Keratinocyte (primary cell): Measurements from ENCODE around the gene NKD1. TPM values are rescaled to one million over a fixed set of nuclear protein-coding genes. Genes with fewer than 3 reads are reported as not detected.

Source experiments
- DNase-seq: peaks from one replicate; pipeline ENCODE4 v3.0.0-alpha.2; 2011; ENCODE audit warnings: low read depth, missing footprints, low spot score
- FAIRE-seq: peaks from 2 replicates; lab custom pipeline; 2011; peaks lifted over from hg19 to GRCh38; lab: Jason Lieb, UNC
- H2AFZ ChIP-seq: 2 replicates; pipeline ENCODE4 v1.6.0; 2012; ENCODE audit warnings: low read length, control low read depth, inconsistent platforms; ENCODE audit not compliant: control insufficient read depth
- H3K27ac ChIP-seq: 2 replicates; pipeline ENCODE4 v1.5.1; 2011; ENCODE audit warnings: low read length; ENCODE audit not compliant: control insufficient read depth, insufficient read depth
- H3K27me3 ChIP-seq: 3 replicates; pipeline ENCODE4 v1.6.0; 2011; ENCODE audit warnings: low read length; ENCODE audit not compliant: control insufficient read depth, insufficient read depth; ENCODE audit errors: extremely low read depth
- H3K36me3 ChIP-seq, 2 experiments: 2 replicates in 1 of 2; 3 replicates in 1 of 2; pipeline ENCODE4 v1.5.1; 2011; ENCODE audit warnings: low read length in 2 of 2, mild to moderate bottlenecking in 1 of 2; ENCODE audit not compliant: control insufficient read depth in 2 of 2, insufficient read depth in 2 of 2; ENCODE audit errors: extremely low read depth in 1 of 2
- H3K4me1 ChIP-seq: 3 replicates; pipeline ENCODE4 v1.5.1; 2011; ENCODE audit warnings: low read length; ENCODE audit not compliant: control insufficient read depth, insufficient read depth; ENCODE audit errors: extremely low read depth
- H3K4me2 ChIP-seq: 3 replicates; pipeline ENCODE4 v1.6.0; 2011; ENCODE audit warnings: low read depth, low read length; ENCODE audit not compliant: control insufficient read depth, insufficient read depth; ENCODE audit errors: extremely low read depth
- H3K4me3 ChIP-seq, 3 experiments: fragments of 200-600 bp in 1 of 3; sonication (generic) in 1 of 3; 2 replicates in 2 of 3; 3 replicates in 1 of 3; pipeline ENCODE4 v1.5.1; 2011 to 2016; ENCODE audit warnings: low read length in 3 of 3, mild to moderate bottlenecking in 3 of 3, control low read depth in 2 of 3, inconsistent platforms in 1 of 3, low read depth in 1 of 3, mixed read lengths in 1 of 3, mixed run types in 1 of 3, moderate library complexity in 1 of 3; ENCODE audit not compliant: control insufficient read depth in 2 of 3, insufficient read depth in 2 of 3; ENCODE audit errors: extremely low read depth in 1 of 3
- H3K79me2 ChIP-seq: 2 replicates; pipeline ENCODE4 v1.6.0; 2012; ENCODE audit warnings: low read length; ENCODE audit not compliant: control insufficient read depth, insufficient read depth
- H3K9ac ChIP-seq: 3 replicates; pipeline ENCODE4 v1.6.0; 2011; ENCODE audit warnings: low read length; ENCODE audit not compliant: control insufficient read depth, insufficient read depth; ENCODE audit errors: extremely low read depth
- H3K9me1 ChIP-seq: 3 replicates; pipeline ENCODE4 v1.6.0; 2011; ENCODE audit warnings: low read length; ENCODE audit not compliant: control insufficient read depth, insufficient read depth; ENCODE audit errors: extremely low read depth
- H3K9me3 ChIP-seq: 2 replicates; pipeline ENCODE4 v1.5.1; 2012; ENCODE audit warnings: low read depth, low read length; ENCODE audit not compliant: control insufficient read depth
- H4K20me1 ChIP-seq: 3 replicates; pipeline ENCODE4 v1.6.0; 2011; ENCODE audit warnings: low read length; ENCODE audit not compliant: control insufficient read depth, insufficient read depth; ENCODE audit errors: extremely low read depth
- EZH2 ChIP-seq: IDR thresholded peaks from one replicate; pipeline ENCODE4 v1.6.1; 2012; ENCODE audit warnings: inconsistent platforms, mild to moderate bottlenecking, low read length, moderate library complexity
- dilution Hi-C: fragments of 300-500 bp; cut with MboI; formaldehyde crosslinking; loops from one replicate; pipeline ENCODE4 v1.7.0; 2020; ENCODE audit warnings: low sequenced_read_pairs; ENCODE audit not compliant: extremely low pct_ligation_motif_present
- polyA plus RNA-seq, 5 experiments: library from polyadenylated mRNA; depleted of rRNA in 3 of 5; stranded (reverse) in 3 of 5; stranded (forward) in 1 of 5; unstranded in 1 of 5; fragments of >200 nt; gene quantifications; 1 replicate in 1 of 5; 2 replicates in 3 of 5; 3 replicates in 1 of 5; pipeline versions ENCODE4 v1.2.1 to v1.2.3, GENCODE V29; 2011 to 2012; ENCODE audit warnings: missing spikeins in 2 of 5, low read depth in 1 of 5, low replicate concordance in 1 of 5
- TF ChIP-seq, protein P1 (sequence below), 3 experiments: IDR thresholded peaks in 1 of 3; conservative IDR thresholded peaks in 1 of 3; optimal IDR thresholded peaks in 1 of 3; 2 replicates in 2 of 3; 3 replicates in 1 of 3; pipeline versions ENCODE3 to v1.5.1; 2011; ENCODE audit warnings: low read length in 3 of 3, mild to moderate bottlenecking in 3 of 3, moderate library complexity in 2 of 3, control low read depth in 1 of 3, inconsistent platforms in 1 of 3; ENCODE audit not compliant: insufficient read depth in 2 of 3; ENCODE audit errors: extremely low read depth in 1 of 3

The NKD1 gene
- polyA plus RNA-seq, 1 donor (not counting 4 experiments of a cell fraction or from before 2014, with no cell fraction given), result 0.62 TPM

DNA sequence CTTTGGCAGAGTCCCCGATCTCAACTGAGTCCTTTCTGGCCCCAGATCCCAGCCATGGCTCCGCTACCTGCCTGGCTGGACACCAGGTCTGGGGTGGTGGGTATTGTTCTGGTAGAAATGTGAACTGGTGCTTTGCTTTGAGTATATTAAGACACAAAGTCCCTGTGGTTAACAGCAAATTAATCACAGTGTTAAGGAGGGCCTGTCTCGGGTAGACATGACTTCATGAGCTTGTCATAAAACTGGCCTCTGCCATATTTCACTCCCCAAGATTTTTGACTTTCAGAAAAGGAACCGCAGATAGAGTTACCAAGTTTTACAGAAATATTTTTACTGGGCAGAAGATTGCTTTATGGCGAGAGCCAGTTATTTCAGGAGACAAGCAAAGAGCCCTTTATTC is 19.5 kb downstream of the NKD1 start:
- no peak overlapping the region for H3K4me2 ChIP-seq
- no peaks in the 10 kb centered on the region for H3K36me3 ChIP-seq
- H4K20me1 ChIP-seq, result no peaks in the 10 kb centered on the region
- no peak overlapping the region for H3K27ac ChIP-seq
- no peak overlapping the region for H2AFZ ChIP-seq
- no peaks in the 10 kb centered on the region for H3K79me2 ChIP-seq
- no peaks in the 10 kb centered on the region for H3K27me3 ChIP-seq
- H3K9me3 ChIP-seq, result no peaks in the 10 kb centered on the region
- no peaks in the 10 kb centered on the region for H3K4me1 ChIP-seq
- H3K4me3 ChIP-seq, result no peak overlapping the region
- no peaks in the 10 kb centered on the region for H3K9me1 ChIP-seq
- dilution Hi-C loops, result no loop called here
- DNase-seq, result no peak
- H3K9ac ChIP-seq, result no peak overlapping the region
- TF ChIP-seq EZH2, result no peak
- TF ChIP-seq, protein P1, sequence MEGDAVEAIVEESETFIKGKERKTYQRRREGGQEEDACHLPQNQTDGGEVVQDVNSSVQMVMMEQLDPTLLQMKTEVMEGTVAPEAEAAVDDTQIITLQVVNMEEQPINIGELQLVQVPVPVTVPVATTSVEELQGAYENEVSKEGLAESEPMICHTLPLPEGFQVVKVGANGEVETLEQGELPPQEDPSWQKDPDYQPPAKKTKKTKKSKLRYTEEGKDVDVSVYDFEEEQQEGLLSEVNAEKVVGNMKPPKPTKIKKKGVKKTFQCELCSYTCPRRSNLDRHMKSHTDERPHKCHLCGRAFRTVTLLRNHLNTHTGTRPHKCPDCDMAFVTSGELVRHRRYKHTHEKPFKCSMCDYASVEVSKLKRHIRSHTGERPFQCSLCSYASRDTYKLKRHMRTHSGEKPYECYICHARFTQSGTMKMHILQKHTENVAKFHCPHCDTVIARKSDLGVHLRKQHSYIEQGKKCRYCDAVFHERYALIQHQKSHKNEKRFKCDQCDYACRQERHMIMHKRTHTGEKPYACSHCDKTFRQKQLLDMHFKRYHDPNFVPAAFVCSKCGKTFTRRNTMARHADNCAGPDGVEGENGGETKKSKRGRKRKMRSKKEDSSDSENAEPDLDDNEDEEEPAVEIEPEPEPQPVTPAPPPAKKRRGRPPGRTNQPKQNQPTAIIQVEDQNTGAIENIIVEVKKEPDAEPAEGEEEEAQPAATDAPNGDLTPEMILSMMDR (optimal IDR thresholded peaks at IDR 0.05 in 1 of 3, IDR thresholded peaks at IDR 0.05 in 1 of 3, conservative IDR thresholded peaks at IDR 0.05 in 1 of 3; ENCODE audit: extremely low read depth in 1 of 3, insufficient read depth in 2 of 3, low read length in 3 of 3), result no peak
- no peak for FAIRE-seq

DNA sequence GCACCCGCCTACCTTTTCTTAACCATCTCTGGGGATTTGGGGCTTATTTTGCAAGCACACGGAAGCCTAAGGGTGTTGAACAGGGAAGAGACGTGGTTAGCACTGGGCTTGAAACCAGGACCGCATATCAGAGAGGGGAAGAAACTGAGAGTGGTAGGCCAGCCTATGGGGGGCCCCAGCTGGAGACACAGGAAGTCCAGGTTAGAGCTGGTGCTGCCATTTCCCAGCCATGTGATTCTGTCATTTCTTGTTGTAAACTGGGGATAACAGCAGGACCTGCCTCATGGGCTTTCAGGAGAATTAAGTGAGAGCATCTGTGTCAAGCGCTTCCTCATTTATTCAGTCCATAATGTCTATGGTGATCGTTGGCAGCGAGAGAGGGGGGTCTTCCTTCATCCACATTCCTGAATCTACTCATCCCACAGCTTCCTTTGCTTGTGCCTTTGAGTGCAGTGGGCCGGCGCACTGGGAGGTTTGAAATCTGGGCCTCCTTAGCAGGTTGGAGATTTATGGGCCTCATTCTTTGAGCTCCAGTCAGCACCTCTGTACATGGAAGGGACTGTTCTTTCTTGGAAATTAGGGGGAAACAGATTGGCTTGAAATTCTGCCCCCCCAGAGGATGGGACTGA is 20.1 kb downstream of the NKD1 start:
- no peak overlapping the region for H3K27ac ChIP-seq
- DNase-seq, result no peak
- dilution Hi-C loops, result no loop called here

More for the DNA sequence above, 20.1 kb downstream of the NKD1 start:
- H3K79me2 ChIP-seq, result no peaks in the 10 kb centered on the region
- no peak for FAIRE-seq
- H3K36me3 ChIP-seq, result no peaks in the 10 kb centered on the region
- H3K9me1 ChIP-seq, result no peaks in the 10 kb centered on the region
- H3K4me1 ChIP-seq, result no peaks in the 10 kb centered on the region
- no peak overlapping the region for H3K4me3 ChIP-seq
- no peak overlapping the region for H3K4me2 ChIP-seq
- H3K27me3 ChIP-seq, result no peaks in the 10 kb centered on the region
- no peak overlapping the region for H2AFZ ChIP-seq
- H4K20me1 ChIP-seq, result no peaks in the 10 kb centered on the region
- no peak overlapping the region for H3K9ac ChIP-seq
- no peaks in the 10 kb centered on the region for H3K9me3 ChIP-seq
- TF ChIP-seq, protein P1 (optimal IDR thresholded peaks at IDR 0.05 in 1 of 3, IDR thresholded peaks at IDR 0.05 in 1 of 3, conservative IDR thresholded peaks at IDR 0.05 in 1 of 3; ENCODE audit: extremely low read depth in 1 of 3, insufficient read depth in 2 of 3, low read length in 3 of 3), result no peak
- TF ChIP-seq EZH2, result no peak
